ENCODE results near the gene SSBP4. TPM values are rescaled to one million over a fixed set of nuclear protein-coding genes. Genes with fewer than 3 reads are reported as not detected.
A peak's percentile ranks its signal among the peaks of the same experiment; 100 is the strongest.

Gene SSBP4
- total and polyA plus RNA-seq, 9 of the 15 experiments (the other 6 are each of a cell fraction or from before 2014, with no cell fraction given) = 1.1 to 189 (median 39.0) TPM

DNA sequence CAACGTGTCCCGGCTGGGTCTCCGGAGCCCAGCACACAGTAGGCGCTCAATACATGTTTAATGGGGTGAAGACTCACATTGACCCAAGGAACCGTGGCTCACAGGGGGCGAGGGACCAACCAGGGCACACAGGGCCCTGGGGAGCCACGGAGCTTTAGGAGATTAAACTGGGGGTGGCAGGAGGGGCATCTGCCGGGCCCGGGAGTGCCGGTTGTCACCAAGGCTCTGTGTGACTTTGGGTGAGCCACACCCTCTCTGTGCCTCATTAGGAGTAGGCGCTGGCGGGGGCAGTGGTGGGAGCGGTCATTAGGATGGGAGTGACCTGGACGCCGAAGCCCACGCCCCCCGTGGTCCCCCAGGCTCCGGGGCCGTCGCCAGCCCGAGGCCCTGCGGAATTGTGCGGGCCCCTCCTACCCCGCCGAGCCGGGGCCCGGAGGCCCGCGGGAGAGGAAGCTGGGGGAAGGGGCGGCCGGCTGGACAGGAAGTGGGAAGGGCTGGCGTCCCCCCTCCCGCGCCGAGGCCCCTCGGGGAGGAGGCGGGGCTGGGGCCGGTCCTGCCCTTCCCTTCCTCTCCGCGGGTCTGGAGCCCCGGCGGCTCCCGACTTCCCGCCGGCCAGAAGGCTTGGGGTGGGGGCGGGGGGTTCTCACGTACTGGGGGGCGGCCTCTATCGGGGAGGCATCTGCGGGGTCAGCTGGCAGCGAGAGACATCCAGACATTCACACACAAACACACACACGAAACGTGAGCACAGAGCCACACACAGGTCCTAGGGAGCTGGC is 1.8 kb upstream of the SSBP4 start (continued):
- TF ChIP-seq ZNF165 (CRISPR knock-in tag; IDR thresholded peaks at IDR 0.05; ENCODE audit: borderline replicate concordance) = 0 out of 2 replicates have a peak, but pooled peaks have one; percentile 32
- peak; percentile 82 to 87; a peak in 3 of 4 replicates for TF ChIP-seq UBTF (IDR thresholded peaks at IDR 0.05; ENCODE audit: borderline replicate concordance in 1 of 2, low read depth in 2 of 2, low read length in 2 of 2)
- TF ChIP-seq LARP7 (IDR thresholded peaks at IDR 0.05) = no peak
- TF ChIP-seq AFF4 (CRISPR knock-in tag; IDR thresholded peaks at IDR 0.05) = no peak
- no peak for TF ChIP-seq MCM7 (IDR thresholded peaks at IDR 0.05)
- TF ChIP-seq SRSF1 (IDR thresholded peaks at IDR 0.05; ENCODE audit: low read depth, low read length) = no peak
- TF ChIP-seq ZNF695 (CRISPR knock-in tag; IDR thresholded peaks at IDR 0.05) = peak; percentile 84; the same call in 1 of the 2 replicates
- TF ChIP-seq HMG20A (CRISPR knock-in tag; conservative IDR thresholded peaks at IDR 0.05) = no peak
- no peak; the same call in 1 of the 2 replicates for TF ChIP-seq HCFC1 (IDR thresholded peaks at IDR 0.05; ENCODE audit: low read depth, low read length)
- no peak for TF ChIP-seq MTA1 (IDR thresholded peaks at IDR 0.05; ENCODE audit: borderline replicate concordance)
- no peak for TF ChIP-seq CBX5 (IDR thresholded peaks at IDR 0.05; ENCODE audit: borderline replicate concordance, low read depth)
- peak; percentile 72 for TF ChIP-seq ETV5 (CRISPR knock-in tag; IDR thresholded peaks at IDR 0.05; ENCODE audit: low read depth)
- TF ChIP-seq NCOR1 (IDR thresholded peaks at IDR 0.05) = no peak; the same call in 1 of the 2 replicates
- TF ChIP-seq, protein P1, sequence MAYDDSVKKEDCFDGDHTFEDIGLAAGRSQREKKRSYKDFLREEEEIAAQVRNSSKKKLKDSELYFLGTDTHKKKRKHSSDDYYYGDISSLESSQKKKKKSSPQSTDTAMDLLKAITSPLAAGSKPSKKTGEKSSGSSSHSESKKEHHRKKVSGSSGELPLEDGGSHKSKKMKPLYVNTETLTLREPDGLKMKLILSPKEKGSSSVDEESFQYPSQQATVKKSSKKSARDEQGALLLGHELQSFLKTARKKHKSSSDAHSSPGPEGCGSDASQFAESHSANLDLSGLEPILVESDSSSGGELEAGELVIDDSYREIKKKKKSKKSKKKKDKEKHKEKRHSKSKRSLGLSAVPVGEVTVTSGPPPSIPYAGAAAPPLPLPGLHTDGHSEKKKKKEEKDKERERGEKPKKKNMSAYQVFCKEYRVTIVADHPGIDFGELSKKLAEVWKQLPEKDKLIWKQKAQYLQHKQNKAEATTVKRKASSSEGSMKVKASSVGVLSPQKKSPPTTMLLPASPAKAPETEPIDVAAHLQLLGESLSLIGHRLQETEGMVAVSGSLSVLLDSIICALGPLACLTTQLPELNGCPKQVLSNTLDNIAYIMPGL (CRISPR knock-in tag; IDR thresholded peaks at IDR 0.05) = no peak
- TF ChIP-seq, protein P2, sequence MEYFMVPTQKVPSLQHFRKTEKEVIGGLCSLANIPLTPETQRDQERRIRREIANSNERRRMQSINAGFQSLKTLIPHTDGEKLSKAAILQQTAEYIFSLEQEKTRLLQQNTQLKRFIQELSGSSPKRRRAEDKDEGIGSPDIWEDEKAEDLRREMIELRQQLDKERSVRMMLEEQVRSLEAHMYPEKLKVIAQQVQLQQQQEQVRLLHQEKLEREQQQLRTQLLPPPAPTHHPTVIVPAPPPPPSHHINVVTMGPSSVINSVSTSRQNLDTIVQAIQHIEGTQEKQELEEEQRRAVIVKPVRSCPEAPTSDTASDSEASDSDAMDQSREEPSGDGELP (CRISPR knock-in tag; IDR thresholded peaks at IDR 0.05; ENCODE audit: borderline replicate concordance) = no peak; the same call in none of the 2 replicates
- no peak for TF ChIP-seq E2F3 (CRISPR knock-in tag; IDR thresholded peaks at IDR 0.05)
- no peak for TF ChIP-seq IRF9 (tag; IDR thresholded peaks at IDR 0.05)

Measured in K562 (cell line).